HepG2 (cell line): Measurements from ENCODE around the gene KRT82. TPM values are rescaled to one million over a fixed set of nuclear protein-coding genes. Genes with fewer than 3 reads are reported as not detected.

ENCODE experiments used
- ATAC-seq: fragments of 200-7000 bp; cut with Tn5 transposase; 3 replicates; pipeline ENCODE4 v1.9.1; 2020; ENCODE audit warnings: mild to moderate bottlenecking, moderate library complexity
- BruUV-seq: library from RNA; stranded (reverse); fragments of 400-500 nt; replicated peaks from 2 replicates; lab custom pipeline; 2021; lab: Mats Ljungman, UMichigan
- CTCF ChIA-PET: fragments of 300-600 bp; formaldehyde crosslinking; extraction: SDS; loops from one replicate; lab custom pipeline; 2021; ENCODE audit warnings: low total read pairs, inconsistent platforms, low intra/inter-chr PET ratio; lab: Yijun Ruan, JAX
- POLR2A ChIA-PET: fragments of 350-600 bp; sonication (Branson Sonifier 250); formaldehyde crosslinking; loops from one replicate; lab custom pipeline; 2020; ENCODE audit warnings: antibody characterized with exemption, inconsistent platforms; lab: Yijun Ruan, JAX
- DNase-seq: peaks from one replicate; pipeline ENCODE4 v3.0.0-alpha.2; 2015; ENCODE audit warnings: low spot score
- FAIRE-seq: peaks from 3 replicates; lab custom pipeline; 2011; peaks lifted over from hg19 to GRCh38; lab: Jason Lieb, UNC
- H2AFZ ChIP-seq: one replicate; pipeline ENCODE4 v1.6.1; 2011; ENCODE audit warnings: low read length, inconsistent platforms
- H3K27ac ChIP-seq: fragments of 300-600 bp; 3 replicates; pipeline ENCODE4 v1.8.0; 2011; ENCODE audit warnings: mixed run types, mild to moderate bottlenecking, mixed read lengths, low read length, inconsistent platforms; ENCODE audit not compliant: insufficient read depth; ENCODE audit errors: extremely low read length
- H3K27me3 ChIP-seq, 2 experiments: fragments of 200-600 bp in 1 of 2; 2 replicates in 1 of 2; 3 replicates in 1 of 2; pipeline versions ENCODE4 v1.6.0 to v1.8.0; 2011; ENCODE audit warnings: low read length in 2 of 2, mild to moderate bottlenecking in 2 of 2, moderate library complexity in 2 of 2, inconsistent platforms in 1 of 2; ENCODE audit not compliant: insufficient read depth in 2 of 2, control insufficient read depth in 1 of 2
- H3K36me3 ChIP-seq, 2 experiments: fragments of 200-600 bp in 1 of 2; replicated peaks in 1 of 2; 2 replicates in 1 of 2; 3 replicates in 1 of 2; pipeline versions ENCODE4 v1.5.1 to v1.8.0; 2011; ENCODE audit warnings: low read length in 2 of 2, inconsistent platforms in 1 of 2; ENCODE audit not compliant: insufficient read depth in 2 of 2, control insufficient read depth in 1 of 2
- H3K4me1 ChIP-seq: 2 replicates; pipeline ENCODE4 v1.5.1; 2012; ENCODE audit warnings: low read length, inconsistent platforms; ENCODE audit not compliant: insufficient read depth
- H3K4me2 ChIP-seq: 2 replicates; pipeline ENCODE4 v1.6.0; 2011; ENCODE audit warnings: low read depth, low read length, inconsistent platforms
- H3K4me3 ChIP-seq, 3 experiments: fragments of 200-600 bp in 1 of 3; sonication (generic), shearing (Covaris generic) in 1 of 3; replicated peaks in 1 of 3; 2 replicates each; pipeline ENCODE4 v1.5.1; 2011 to 2016; ENCODE audit warnings: low read length in 3 of 3, inconsistent platforms in 2 of 3, low read depth in 2 of 3, mild to moderate bottlenecking in 2 of 3, control low read depth in 1 of 3, mixed read lengths in 1 of 3; ENCODE audit not compliant: insufficient read depth in 1 of 3
- H3K79me2 ChIP-seq: one replicate; pipeline ENCODE4 v1.6.1; 2011; ENCODE audit warnings: low read length, inconsistent platforms; ENCODE audit not compliant: insufficient read depth
- H3K9ac ChIP-seq: 2 replicates; pipeline ENCODE4 v1.6.0; 2011; ENCODE audit warnings: mild to moderate bottlenecking, low read depth, low read length, inconsistent platforms; ENCODE audit not compliant: insufficient read depth
- H3K9me3 ChIP-seq: 2 replicates; pipeline ENCODE4 v1.5.1; 2012; ENCODE audit warnings: mild to moderate bottlenecking, low read length
- H4K20me1 ChIP-seq: 2 replicates; pipeline ENCODE4 v1.6.0; 2011; ENCODE audit warnings: inconsistent platforms, mild to moderate bottlenecking, low read length, moderate library complexity; ENCODE audit not compliant: insufficient read depth
- CSRNP2 ChIP-seq: sonication (generic); formaldehyde crosslinking; conservative IDR thresholded peaks from 2 replicates; pipeline ENCODE4 v1.8.0; 2022; ENCODE audit warnings: low read depth, missing genetic modification reagents
- FUBP1 ChIP-seq: sonication (generic); formaldehyde crosslinking; IDR thresholded peaks from 2 replicates; pipeline ENCODE4 v1.5.1; 2020; ENCODE audit warnings: missing genetic modification reagents, mild to moderate bottlenecking, borderline replicate concordance
- MXD4 ChIP-seq: IDR thresholded peaks from 2 replicates; pipeline ENCODE4 v1.6.1; 2016; ENCODE audit warnings: mild to moderate bottlenecking, missing biosample characterization, missing genetic modification reagents
- POLR2AphosphoS5 ChIP-seq: IDR thresholded peaks from 2 replicates; pipeline ENCODE4 v1.6.1; 2012; ENCODE audit warnings: low read depth, low read length
- RFXAP ChIP-seq: sonication (generic); formaldehyde crosslinking; IDR thresholded peaks from 2 replicates; pipeline ENCODE4 v1.4.0; 2020; ENCODE audit warnings: missing genetic modification reagents, borderline replicate concordance
- SCMH1 ChIP-seq: sonication (generic); formaldehyde crosslinking; IDR thresholded peaks from 2 replicates; pipeline ENCODE4 v1.9.0; 2021; ENCODE audit warnings: missing genetic modification reagents, mild to moderate bottlenecking, borderline replicate concordance
- SRSF4 ChIP-seq: fragments of 200-400 bp; formaldehyde crosslinking; IDR thresholded peaks from one replicate; pipeline ENCODE4 v1.6.1; 2018; ENCODE audit warnings: mild to moderate bottlenecking, low read depth, low read length, moderate library complexity; ENCODE audit not compliant: poor library complexity, severe bottlenecking
- ZBTB14 ChIP-seq: sonication (generic); formaldehyde crosslinking; IDR thresholded peaks from 2 replicates; pipeline ENCODE4 v1.4.0; 2020; ENCODE audit warnings: missing genetic modification reagents
- ZNF33A ChIP-seq: sonication (generic); formaldehyde crosslinking; IDR thresholded peaks from 2 replicates; pipeline ENCODE4 v1.5.1; 2020; ENCODE audit warnings: missing genetic modification reagents, mild to moderate bottlenecking, moderate library complexity, borderline replicate concordance
- ZNF512B ChIP-seq: sonication (generic); formaldehyde crosslinking; IDR thresholded peaks from 2 replicates; pipeline ENCODE4 v1.5.1; 2020; ENCODE audit warnings: missing genetic modification reagents, mild to moderate bottlenecking, borderline replicate concordance
- ZNF572 ChIP-seq: sonication (generic); formaldehyde crosslinking; IDR thresholded peaks from 2 replicates; pipeline ENCODE4 v1.5.1; 2020; ENCODE audit warnings: mild to moderate bottlenecking, missing genetic modification reagents
- WGBS: methylation state at CpG from one replicate; pipeline ENCODE4 v1.1.6; 2017; ENCODE audit warnings: low lambda C conversion rate; 5-methylcytosine and 5-hydroxymethylcytosine counted together
- in situ Hi-C: cut with HindIII; loops from 2 replicates; pipeline ENCODE4 v1.10.0; 2017; ENCODE audit warnings: low pct_unique_long_range_greater_than_20kb; ENCODE audit not compliant: extremely low pct_ligation_motif_present
- intact Hi-C: fragments of 100-400 bp; cut with micrococcal nuclease; formaldehyde crosslinking; loops from one replicate; pipeline ENCODE4 v1.10.0; 2022; ENCODE audit not compliant: unreplicated experiment
- polyA plus RNA-seq, 8 experiments: library from polyadenylated mRNA; depleted of rRNA in 3 of 8; stranded (reverse) in 7 of 8; unstranded in 1 of 8; fragments of >200 nt; fragmentation: Illumina TruSeq in 4 of 8; extraction: Trizol in 4 of 8; gene quantifications; 2 replicates each; pipeline versions ENCODE4 v1.2.1 to v1.2.3, GENCODE V29; 2011 to 2016; ENCODE audit warnings: low read depth in 4 of 8, missing spikeins in 1 of 8, mixed read lengths in 1 of 8; ENCODE audit not compliant: insufficient read depth in 1 of 8
- total RNA-seq, 5 experiments: library from RNA; depleted of rRNA; stranded (reverse); fragments of >200 nt; fragmentation: Illumina TruSeq; extraction: Trizol; gene quantifications; 2 replicates each; pipeline ENCODE4 v1.2.3, GENCODE V29; 2016; ENCODE audit warnings: low read depth in 1 of 5

Gene KRT82
- total and polyA plus RNA-seq, 2 of the 13 experiments (the other 11 are each of a cell fraction or from before 2014, with no cell fraction given): not detected

GRCh38 chr12:52436000-52436827 is 30.1 kb upstream of the KRT82 start:
- Histone ChIP-seq H3K4me3 (no peak overlapping the region), H3K36me3 (no peaks in the 10 kb centered on the region), H3K4me1 (peaks cover 6% of the 10 kb centered on the region), H3K27ac (no peak overlapping the region), H3K27me3 (peaks cover 3 to 7% of the 10 kb centered on the region in 2 experiments; a peak in 3 of 5 replicates), H3K9ac (no peak overlapping the region), H3K9me3 (no peaks in the 10 kb centered on the region), H4K20me1 (no peaks in the 10 kb centered on the region), H3K4me2 (no peak overlapping the region), H3K79me2 (no peaks in the 10 kb centered on the region), H2AFZ (no peak overlapping the region)
- ATAC-seq (no peak), FAIRE-seq (no peak), DNase-seq (no peak)
- intact Hi-C loops (no loop called here), in situ Hi-C loops (no loop called here)
- BruUV-seq: no TSS peak
- CTCF ChIA-PET: no interaction called here
- no peak for TF ChIP-seq MXD4
- no peak for TF ChIP-seq ZNF572 (CRISPR knock-in tag)
- no peak for TF ChIP-seq RFXAP
- no peak for TF ChIP-seq FUBP1 (CRISPR knock-in tag)
- no peak for TF ChIP-seq SRSF4
- no peak for TF ChIP-seq ZNF512B (CRISPR knock-in tag)
- no peak for TF ChIP-seq SCMH1 (CRISPR knock-in tag)
- no peak for TF ChIP-seq ZBTB14 (CRISPR knock-in tag)
- no peak for TF ChIP-seq POLR2AphosphoS5
- TF ChIP-seq ZNF33A (CRISPR knock-in tag): no peak
- no peak for TF ChIP-seq CSRNP2
- POLR2A ChIA-PET: no interaction called here
- 10% methylated on average over 9 of the region's 9 CpGs for WGBS
